ENCODE measurements around the gene RPL10.

RPL10 gene

GRCh38 chrX:154401918-154402621 lies 3.9 kb downstream of the RPL10 start:
- DNase-seq = peak; percentile 72

- DNase-seq = no peak
These were observed 4.5 kb downstream of the RPL10 start for GRCh38 chrX:154402622-154403127.

GRCh38 chrX:154403192-154403591 lies 5.0 kb downstream of the RPL10 start:
- no peak for DNase-seq

- DNase-seq = no peak
These were observed 5.7 kb downstream of the RPL10 start for GRCh38 chrX:154403858-154404257.

- no peak for DNase-seq
These were observed 6.5 kb downstream of the RPL10 start for GRCh38 chrX:154404625-154405192.

- no peak for DNase-seq
These were observed 10.6 kb downstream of the RPL10 start for GRCh38 chrX:154408659-154409221.

- DNase-seq = peak; percentile 67
These were observed 11.2 kb downstream of the RPL10 start, which contains the start of gene DNASE1L1 for GRCh38 chrX:154409222-154409871. TSS of gene DNASE1L1 (minus strand) at chrX:154409254. CDS start at chrX:154405568, 3,686 bp downstream.

- peak; percentile 82 for DNase-seq
These were observed 13.8 kb downstream of the RPL10 start for GRCh38 chrX:154411981-154412340.

- peak; percentile 63 for DNase-seq
These were observed 14.3 kb downstream of the RPL10 start for GRCh38 chrX:154412468-154412867.

GRCh38 chrX:154413142-154413541 lies 15.0 kb downstream of the RPL10 start:
- DNase-seq = no peak

GRCh38 chrX:154417157-154417556 lies 19.0 kb downstream of the RPL10 start:
- DNase-seq = no peak

- DNase-seq = no peak
These were observed 21.0 kb downstream of the RPL10 start for GRCh38 chrX:154419189-154419588.

- DNase-seq = no peak
These were observed 21.7 kb downstream of the RPL10 start for GRCh38 chrX:154419688-154420401.

- no peak for DNase-seq
These were observed 22.2 kb downstream of the RPL10 start for GRCh38 chrX:154420402-154420756.

- no peak for DNase-seq
These were observed 29.0 kb downstream of the RPL10 start for GRCh38 chrX:154426916-154427770.

- DNase-seq = peak; percentile 89
These were observed 30.3 kb downstream of the RPL10 start, which contains the start of gene ATP6AP1 for GRCh38 chrX:154428176-154429171. TSS of gene ATP6AP1 (plus strand) at chrX:154428677. CDS start at chrX:154428693, 16 bp downstream.

- no peak for DNase-seq
These were observed 31.5 kb downstream of the RPL10 start for GRCh38 chrX:154429711-154430110.

- no peak for DNase-seq
These were observed 32.3 kb downstream of the RPL10 start for GRCh38 chrX:154430479-154430878.

- DNase-seq = no peak
These were observed 32.7 kb downstream of the RPL10 start for GRCh38 chrX:154430916-154431315.

GRCh38 chrX:154431341-154431740 lies 33.2 kb downstream of the RPL10 start:
- no peak for DNase-seq

- no peak for DNase-seq
These were observed 34.0 kb downstream of the RPL10 start for GRCh38 chrX:154432210-154432609.
